HG02885 (cell line): ENCODE measurements around the gene LTA.

ENCODE experiments used
- ATAC-seq: cut with Tn5 transposase; IDR thresholded peaks from one replicate; pipeline ENCODE4 v1.9.1; 2021; ENCODE audit warnings: mild to moderate bottlenecking; ENCODE audit not compliant: unreplicated experiment, poor library complexity

The LTA gene

DNA sequence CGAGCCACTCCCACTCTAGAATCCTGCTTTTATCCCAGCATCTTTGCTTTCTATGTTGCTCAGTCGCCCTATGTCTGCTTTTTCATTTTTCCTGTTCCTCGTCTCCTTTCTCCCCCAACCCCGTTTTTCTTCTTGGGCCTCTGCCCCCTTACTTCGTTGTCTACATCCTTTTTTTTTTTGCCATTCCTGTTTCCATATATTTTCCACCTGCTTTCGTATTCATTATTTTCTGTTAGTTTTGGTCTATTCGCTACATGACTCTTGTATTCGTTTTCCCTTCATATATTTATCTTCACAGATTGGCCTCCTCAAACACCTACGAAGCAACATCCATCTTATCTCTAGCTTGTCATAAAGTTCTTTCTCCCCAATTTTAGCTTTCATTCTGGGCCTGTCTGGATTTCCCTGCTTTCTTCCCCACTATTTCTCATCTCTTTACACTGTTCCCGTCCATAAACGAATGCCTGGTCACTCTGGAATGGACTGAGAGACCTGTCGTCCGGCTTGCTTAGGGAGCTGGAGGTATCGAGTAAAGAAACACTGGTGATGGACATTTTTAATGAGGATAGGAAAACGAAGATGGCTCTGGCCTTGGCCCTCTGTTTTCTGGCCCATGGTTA, 49.3 kb downstream of the LTA start:
- no peak for ATAC-seq

DNA sequence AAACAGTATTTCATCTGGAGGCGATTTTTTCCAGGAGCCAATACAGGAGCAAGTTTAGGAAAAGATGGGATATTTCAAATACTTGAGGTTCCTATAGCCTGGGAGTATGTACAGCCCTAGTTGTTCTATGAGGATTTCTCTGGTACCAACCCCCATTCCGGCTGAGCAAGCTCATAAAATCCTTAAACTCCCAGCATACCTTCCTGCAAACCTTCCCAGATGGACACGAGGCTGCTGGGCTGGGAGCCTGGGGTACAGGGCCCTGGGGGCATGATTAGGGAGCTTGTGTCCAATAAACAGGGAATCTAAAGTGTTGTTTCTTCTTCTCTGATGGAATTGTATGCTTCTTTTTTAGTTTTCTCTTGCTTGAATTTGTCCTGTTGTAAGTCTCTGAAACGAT, 49.9 kb downstream of the LTA start:
- no peak for ATAC-seq

DNA sequence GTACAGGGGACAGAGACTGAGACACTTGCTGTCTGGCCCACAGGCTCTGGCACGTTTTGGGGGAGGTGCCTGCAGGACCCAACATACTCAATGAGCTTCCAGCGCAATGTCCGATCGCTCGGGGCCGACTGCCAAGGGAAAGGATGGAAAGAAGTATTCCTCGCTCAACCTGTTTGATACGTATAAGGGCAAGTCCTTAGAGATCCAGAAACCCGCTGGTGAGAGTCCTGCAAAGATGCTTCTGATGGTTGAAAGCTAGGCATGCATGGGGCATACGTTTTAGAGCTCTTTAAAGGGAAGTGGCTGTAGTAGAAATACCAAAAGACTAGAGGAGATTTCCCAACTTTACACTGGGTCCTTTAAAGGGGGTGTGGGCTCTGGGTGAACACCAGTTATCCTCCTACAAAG, 50.6 kb downstream of the LTA start:
- no peak for ATAC-seq
